ENCODE data around the gene PLXNA2. TPM values are rescaled to one million over a fixed set of nuclear protein-coding genes. Genes with fewer than 3 reads are reported as not detected.
A peak's percentile ranks its signal among the peaks of the same experiment; 100 is the strongest.

The PLXNA2 gene
- total and polyA plus RNA-seq, 3 donors from 2014 or later, result 4.1 to 5.5 (median 4.7) TPM

DNA sequence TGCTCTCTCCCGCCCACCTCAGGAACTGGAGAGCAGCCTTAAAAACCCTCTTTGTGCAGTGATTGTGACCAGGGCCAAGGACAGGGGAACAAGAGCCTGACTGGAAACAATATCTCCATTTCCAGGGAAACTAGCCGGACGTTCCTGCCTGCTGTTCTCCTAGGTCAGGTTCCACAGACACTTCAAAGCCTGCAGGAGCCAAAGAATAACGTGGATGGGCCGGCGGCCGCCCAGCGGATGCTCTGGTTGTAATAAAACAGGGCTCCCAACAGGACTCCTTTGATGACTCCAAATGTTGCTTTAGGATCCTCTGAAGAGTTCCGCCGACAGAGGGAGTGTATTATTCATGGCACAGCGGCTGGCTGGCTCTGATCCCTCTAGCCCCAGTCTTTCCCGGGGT, 162.2 kb downstream of the PLXNA2 start:
- H3K36me3 ChIP-seq (ENCODE audit: low read depth, missing control alignments), result no peaks in the 10 kb centered on the region

DNA sequence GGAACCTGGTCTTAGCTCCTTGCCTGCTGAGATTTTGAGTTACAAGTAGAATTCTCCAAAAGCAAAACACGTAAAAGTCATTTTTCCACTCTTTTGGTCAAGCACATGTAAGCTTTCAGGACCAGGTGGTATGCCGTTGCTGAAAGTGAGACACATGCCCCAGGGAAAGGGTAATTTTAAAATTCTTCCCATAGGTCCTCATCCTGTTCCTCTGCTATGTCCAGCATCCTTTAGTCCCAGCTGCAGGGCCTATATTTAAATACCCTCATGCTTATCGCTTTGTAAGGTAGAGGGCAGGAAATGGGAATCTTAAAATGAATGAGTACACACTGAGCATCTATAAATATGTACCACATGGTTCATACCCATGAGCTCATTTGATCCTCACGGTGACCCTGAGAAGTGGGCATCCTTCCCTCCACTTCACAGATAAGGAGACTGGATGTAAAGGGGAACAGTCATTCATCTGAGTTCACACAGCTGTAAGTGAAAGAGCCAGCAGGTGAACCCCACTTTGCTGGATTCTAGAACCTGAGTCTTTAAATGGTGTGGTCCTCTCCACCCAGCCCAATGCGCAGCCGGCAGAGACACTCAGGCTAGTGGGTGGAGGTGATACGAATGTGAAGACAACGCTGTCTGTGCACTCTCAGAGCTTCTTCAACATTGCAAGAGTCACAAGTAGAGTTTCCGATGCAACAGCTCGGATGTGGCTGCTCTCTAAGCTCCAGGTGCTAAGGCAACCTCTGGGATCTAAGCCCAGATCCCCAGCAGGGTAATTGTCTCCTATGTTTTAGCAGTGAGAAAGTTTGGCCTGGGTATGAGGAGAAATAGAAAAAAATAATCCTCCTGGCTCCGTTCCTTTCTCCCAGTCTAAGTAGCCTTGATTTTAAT, 163.5 kb downstream of the PLXNA2 start:
- Histone ChIP-seq H3K4me1 (peaks cover 14% of the 10 kb centered on the region), H3K9me3 (no peaks in the 10 kb centered on the region), H3K27me3 (no peaks in the 10 kb centered on the region), H3K36me3 (ENCODE audit: low read depth, missing control alignments) (no peaks in the 10 kb centered on the region), H3K27ac (no peak overlapping the region), H3K4me3 (no peak overlapping the region)
- 67 to 74% methylated on average over 11 of the region's 11 CpGs for WGBS, 2 donors
- TF ChIP-seq, protein P1, sequence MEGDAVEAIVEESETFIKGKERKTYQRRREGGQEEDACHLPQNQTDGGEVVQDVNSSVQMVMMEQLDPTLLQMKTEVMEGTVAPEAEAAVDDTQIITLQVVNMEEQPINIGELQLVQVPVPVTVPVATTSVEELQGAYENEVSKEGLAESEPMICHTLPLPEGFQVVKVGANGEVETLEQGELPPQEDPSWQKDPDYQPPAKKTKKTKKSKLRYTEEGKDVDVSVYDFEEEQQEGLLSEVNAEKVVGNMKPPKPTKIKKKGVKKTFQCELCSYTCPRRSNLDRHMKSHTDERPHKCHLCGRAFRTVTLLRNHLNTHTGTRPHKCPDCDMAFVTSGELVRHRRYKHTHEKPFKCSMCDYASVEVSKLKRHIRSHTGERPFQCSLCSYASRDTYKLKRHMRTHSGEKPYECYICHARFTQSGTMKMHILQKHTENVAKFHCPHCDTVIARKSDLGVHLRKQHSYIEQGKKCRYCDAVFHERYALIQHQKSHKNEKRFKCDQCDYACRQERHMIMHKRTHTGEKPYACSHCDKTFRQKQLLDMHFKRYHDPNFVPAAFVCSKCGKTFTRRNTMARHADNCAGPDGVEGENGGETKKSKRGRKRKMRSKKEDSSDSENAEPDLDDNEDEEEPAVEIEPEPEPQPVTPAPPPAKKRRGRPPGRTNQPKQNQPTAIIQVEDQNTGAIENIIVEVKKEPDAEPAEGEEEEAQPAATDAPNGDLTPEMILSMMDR (IDR thresholded peaks at IDR 0.05), result no peak
- TF ChIP-seq POLR2A (IDR thresholded peaks at IDR 0.05), result no peak
- intact Hi-C loops (cut with DNase I; ENCODE audit: low total_unique reads), result no loop called here
- DNase-seq, result no peak

More for the DNA sequence above, 162.2 kb downstream of the PLXNA2 start:
- no peak overlapping the region for H3K27ac ChIP-seq
- peak; percentile 70 for DNase-seq
- TF ChIP-seq, protein P1 (IDR thresholded peaks at IDR 0.05), result peak in 1 of 3 experiments; percentile 29
- TF ChIP-seq POLR2A (IDR thresholded peaks at IDR 0.05), result no peak
- H3K9me3 ChIP-seq, result no peaks in the 10 kb centered on the region
- intact Hi-C loops (cut with DNase I; ENCODE audit: low total_unique reads), result no loop called here
- no peak overlapping the region for H3K4me3 ChIP-seq
- WGBS, 2 donors, result 28 to 43% methylated on average over 12 of the region's 12 CpGs
- H3K27me3 ChIP-seq, result no peaks in the 10 kb centered on the region
- H3K4me1 ChIP-seq, result peaks cover 14% of the 10 kb centered on the region

DNA sequence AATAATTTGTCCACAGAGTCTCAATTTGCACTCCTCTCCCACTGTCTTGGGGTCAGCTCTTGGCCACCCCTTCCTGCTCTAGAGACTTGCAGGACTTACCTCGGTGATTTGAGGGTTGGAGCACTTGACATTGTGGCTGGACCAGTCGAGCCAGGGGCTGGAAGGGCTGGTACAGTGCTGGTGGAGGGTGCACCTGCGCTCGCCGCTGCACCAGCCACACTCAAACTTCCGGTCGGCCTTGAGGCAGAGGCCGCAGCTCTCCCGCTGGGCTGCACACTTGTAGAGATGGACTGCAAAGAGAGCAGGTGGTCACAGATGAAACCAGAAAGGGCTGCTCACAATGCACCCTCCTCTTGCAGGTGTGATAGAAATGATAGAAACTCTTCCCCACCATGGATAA, 165.0 kb downstream of the PLXNA2 start:
- TF ChIP-seq POLR2A (IDR thresholded peaks at IDR 0.05), result no peak
- 94 to 95% methylated on average over 4 to 9 of the region's 9 CpGs for WGBS, 2 donors
- Histone ChIP-seq H3K4me1 (peaks cover 14% of the 10 kb centered on the region), H3K27me3 (no peaks in the 10 kb centered on the region), H3K4me3 (no peak overlapping the region), H3K36me3 (ENCODE audit: low read depth, missing control alignments) (no peaks in the 10 kb centered on the region), H3K9me3 (no peaks in the 10 kb centered on the region), H3K27ac (no peak overlapping the region)
- intact Hi-C loops (cut with DNase I; ENCODE audit: low total_unique reads), result no loop called here
- DNase-seq, result no peak

DNA sequence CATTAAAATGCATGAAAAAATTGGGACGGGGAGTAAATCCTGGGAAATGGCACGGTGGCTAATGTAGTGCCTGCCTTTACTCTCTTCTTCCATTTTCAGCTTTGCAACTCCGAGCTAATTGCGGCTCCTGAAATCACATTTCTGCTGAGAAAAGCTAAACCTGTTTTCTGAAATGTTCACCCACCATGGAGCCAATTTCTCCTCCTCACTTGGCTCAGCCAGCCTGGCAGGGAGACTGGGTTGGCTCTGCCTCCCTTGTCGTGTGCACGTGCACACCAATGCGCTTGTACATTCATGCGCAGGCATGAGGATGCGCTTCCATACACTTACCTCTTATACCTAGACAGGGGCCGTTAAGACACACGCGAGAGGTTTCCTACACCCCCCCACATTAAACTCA, 165.4 kb downstream of the PLXNA2 start:
- DNase-seq, result no peak
- intact Hi-C loops (cut with DNase I; ENCODE audit: low total_unique reads), result no loop called here
- peaks cover 14% of the 10 kb centered on the region for H3K4me1 ChIP-seq
- H3K36me3 ChIP-seq (ENCODE audit: low read depth, missing control alignments), result no peaks in the 10 kb centered on the region
- TF ChIP-seq, protein P1 (IDR thresholded peaks at IDR 0.05), result no peak
- WGBS, 2 donors, result 91% methylated on average over 12 of the region's 12 CpGs
- no peaks in the 10 kb centered on the region for H3K9me3 ChIP-seq
- H3K27me3 ChIP-seq, result no peaks in the 10 kb centered on the region
- no peak overlapping the region for H3K27ac ChIP-seq
- H3K4me3 ChIP-seq, result no peak overlapping the region

DNA sequence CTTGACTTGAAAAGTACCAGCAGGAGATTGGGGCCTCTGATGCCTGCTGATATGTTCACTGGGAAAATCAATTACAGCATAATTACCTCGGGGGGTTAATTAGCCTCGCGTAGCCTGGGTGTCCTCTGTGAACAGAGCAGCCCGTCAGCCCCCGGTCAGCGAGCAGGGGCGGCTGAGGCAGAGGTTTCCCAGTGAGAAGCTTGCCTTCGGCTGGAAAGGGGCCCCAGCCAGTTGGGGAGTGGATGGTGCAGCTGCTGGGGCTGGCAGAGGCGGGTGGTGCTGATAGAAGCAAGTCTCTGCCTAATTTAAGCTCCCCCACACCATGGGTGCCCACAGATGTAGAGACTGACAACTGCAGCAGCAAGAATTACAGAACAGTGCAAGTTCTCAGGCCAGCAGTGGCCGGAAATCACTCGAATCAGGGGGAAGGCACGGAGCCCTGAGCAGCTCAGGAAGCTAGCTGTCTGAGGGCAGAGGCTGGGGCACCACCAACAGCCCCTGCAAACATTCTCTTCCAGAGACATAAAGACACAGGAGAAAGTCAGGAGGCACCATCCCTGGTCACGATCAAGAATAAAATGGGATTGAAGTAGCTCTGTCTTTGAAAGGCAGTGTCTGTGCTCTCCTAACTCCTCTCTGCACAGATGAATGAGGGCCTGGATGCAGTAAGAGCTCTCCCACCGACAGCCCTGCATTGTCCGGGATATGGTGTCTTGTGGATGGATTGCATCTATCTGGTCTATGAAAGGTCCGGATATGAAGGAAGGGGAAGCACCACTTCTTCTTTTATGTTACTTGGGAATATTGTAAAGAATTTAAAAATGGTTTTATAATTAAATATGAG, 166.7 kb downstream of the PLXNA2 start:
- H3K27ac ChIP-seq, result no peak overlapping the region
- peaks cover 10% of the 10 kb centered on the region for H3K4me1 ChIP-seq
- intact Hi-C loops (cut with DNase I; ENCODE audit: low total_unique reads), result no loop called here
- H3K36me3 ChIP-seq (ENCODE audit: low read depth, missing control alignments), result no peaks in the 10 kb centered on the region
- no peaks in the 10 kb centered on the region for H3K9me3 ChIP-seq
- 57 to 71% methylated on average over 16 of the region's 16 CpGs for WGBS, 2 donors
- no peak for DNase-seq
- no peaks in the 10 kb centered on the region for H3K27me3 ChIP-seq
- no peak overlapping the region for H3K4me3 ChIP-seq
- TF ChIP-seq, protein P1 (IDR thresholded peaks at IDR 0.05), result no peak
- no peak for TF ChIP-seq POLR2A (IDR thresholded peaks at IDR 0.05)
